GM08714 (cell line): Measurements from ENCODE around the gene UBASH3A.

Source experiments
- H3K4me3 ChIP-seq: fragments of 200-500 bp; sonication (Bioruptor generic); 2 replicates; pipeline ENCODE4 v1.5.1; 2014; ENCODE audit warnings: mild to moderate bottlenecking, low read length, inconsistent platforms
- ZNF274 ChIP-seq: IDR thresholded peaks from 2 replicates; pipeline ENCODE4 v1.6.1; 2012; ENCODE audit warnings: mild to moderate bottlenecking, low read depth, low read length

Gene UBASH3A

DNA sequence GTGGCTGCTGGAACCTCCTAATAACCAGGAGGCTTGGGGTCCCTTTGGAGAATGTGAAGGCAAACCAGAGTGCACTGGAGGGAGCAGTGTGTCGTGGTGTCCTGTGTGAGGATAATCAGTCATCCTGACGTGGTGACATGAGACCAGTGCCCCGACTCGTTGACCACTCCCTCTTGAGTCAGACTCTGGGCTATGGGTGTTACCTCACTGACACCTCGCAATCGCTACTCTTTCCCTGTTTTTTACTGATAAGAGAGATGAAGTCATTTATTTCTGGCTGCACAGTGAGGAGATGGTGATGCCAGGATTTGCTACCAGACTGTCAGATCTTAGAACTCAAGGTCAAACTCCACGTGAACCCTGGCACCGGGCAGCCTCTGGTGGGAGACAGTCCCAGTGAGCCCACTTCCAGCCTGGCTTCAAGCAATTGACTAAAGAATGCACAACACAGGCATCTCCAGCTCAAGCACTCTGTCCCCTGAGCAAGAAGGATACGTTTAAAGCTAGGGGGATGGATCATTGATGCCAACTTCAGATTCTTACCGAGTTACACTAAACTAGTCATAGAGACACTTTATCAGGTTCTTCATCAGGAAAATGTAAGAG lies 30.3 kb downstream of the UBASH3A start:
- no peak for TF ChIP-seq ZNF274
- no peak overlapping the region for H3K4me3 ChIP-seq

DNA sequence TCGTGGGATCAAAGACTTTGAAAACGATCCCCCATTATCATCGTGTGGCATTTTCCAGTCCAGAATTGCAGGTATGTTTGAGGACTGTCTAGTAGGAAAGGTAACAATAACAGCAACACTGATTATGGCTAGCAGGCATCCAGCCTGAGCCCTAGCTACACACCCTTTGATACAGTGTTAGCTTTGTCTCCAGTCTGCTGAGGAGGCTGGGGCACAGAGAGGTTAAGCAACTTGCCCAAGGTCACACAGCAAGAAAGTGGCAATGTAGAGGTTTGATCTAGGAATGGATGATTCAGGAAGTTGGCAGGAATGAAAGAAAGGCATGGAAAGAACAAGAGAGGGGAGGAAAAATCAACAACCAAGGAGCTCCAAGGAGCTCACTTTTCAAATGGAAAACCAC lies 31.2 kb downstream of the UBASH3A start:
- no peak overlapping the region for H3K4me3 ChIP-seq
- no peak for TF ChIP-seq ZNF274

DNA sequence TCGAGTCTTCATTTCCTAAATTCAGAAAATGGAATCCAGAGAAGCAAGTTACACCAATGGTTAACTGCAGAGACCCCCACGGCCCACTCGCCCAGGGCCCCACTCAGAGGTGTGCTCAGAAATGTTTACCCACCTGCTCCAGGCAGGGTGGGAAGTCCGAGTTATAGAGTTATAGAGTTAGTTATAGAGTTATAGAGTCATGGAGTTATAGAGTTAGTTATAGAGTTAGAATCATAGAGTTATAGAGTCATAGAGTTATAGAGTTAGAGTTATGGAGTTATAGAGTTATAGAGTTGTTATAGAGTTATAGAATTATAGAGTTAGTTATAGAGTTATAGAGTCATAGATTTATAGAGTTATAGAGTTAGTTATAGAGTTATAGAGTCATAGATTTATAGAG lies 31.7 kb downstream of the UBASH3A start:
- H3K4me3 ChIP-seq, result no peak overlapping the region
- TF ChIP-seq ZNF274, result no peak

DNA sequence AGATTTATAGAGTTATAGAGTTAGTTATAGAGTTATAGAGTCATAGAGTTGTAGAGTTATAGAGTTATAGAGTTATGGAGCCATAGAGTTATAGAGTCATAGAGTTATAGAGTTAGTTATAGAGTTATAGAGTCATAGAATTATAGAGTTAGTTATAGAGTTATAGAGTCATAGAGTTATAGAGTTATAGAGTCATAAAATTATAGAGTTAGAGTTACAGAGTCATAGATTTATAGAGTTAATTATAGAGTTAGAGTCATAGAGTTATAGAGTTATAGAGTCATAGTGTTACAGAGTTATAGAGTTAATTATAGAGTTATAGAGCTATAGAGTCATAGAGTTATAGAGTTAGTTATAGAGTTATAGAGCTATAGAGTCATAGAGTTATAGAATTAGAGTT lies 32.1 kb downstream of the UBASH3A start:
- no peak overlapping the region for H3K4me3 ChIP-seq
- TF ChIP-seq ZNF274, result no peak

DNA sequence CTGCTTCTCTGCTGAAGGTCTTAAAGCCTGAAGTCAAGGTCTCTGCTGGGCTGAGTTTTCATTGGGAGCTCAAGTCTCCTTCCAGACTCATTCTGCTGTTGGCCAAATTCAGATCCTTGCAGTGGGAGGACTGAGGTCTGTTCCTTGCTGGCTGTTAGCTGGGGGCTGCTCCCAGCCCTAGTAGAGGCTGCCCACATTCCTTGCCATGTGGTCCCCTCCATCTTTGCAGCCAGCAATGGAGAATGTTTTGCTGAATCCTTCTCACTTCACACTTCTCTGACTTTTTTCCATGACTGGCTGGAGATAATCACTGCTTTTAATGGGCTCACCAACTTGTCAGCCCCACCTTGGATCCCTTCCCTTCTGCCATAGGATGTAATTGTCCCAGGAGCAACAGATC lies 33.2 kb downstream of the UBASH3A start:
- H3K4me3 ChIP-seq, result no peak overlapping the region
- TF ChIP-seq ZNF274, result no peak

DNA sequence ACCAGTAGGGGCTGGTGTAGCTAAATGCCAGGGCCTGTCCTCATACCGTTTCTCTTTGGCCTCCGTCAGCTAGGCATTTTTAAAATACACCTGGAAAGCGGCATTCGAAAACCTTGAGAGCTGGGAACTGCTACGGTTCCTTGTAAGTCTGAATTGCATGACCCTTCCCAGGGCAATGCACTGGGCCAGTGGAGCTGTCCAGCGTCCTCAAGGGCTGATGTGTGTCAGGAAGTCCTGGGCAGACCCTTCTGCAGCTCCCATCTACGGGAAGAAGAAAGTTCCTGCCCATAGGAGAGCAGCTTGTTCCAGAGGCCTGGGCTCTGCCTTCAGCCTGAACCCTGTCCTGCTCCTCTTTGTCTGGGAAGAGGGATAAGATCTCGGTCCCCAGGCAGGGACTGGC lies 34.1 kb downstream of the UBASH3A start:
- H3K4me3 ChIP-seq, result no peak overlapping the region
- TF ChIP-seq ZNF274, result no peak

DNA sequence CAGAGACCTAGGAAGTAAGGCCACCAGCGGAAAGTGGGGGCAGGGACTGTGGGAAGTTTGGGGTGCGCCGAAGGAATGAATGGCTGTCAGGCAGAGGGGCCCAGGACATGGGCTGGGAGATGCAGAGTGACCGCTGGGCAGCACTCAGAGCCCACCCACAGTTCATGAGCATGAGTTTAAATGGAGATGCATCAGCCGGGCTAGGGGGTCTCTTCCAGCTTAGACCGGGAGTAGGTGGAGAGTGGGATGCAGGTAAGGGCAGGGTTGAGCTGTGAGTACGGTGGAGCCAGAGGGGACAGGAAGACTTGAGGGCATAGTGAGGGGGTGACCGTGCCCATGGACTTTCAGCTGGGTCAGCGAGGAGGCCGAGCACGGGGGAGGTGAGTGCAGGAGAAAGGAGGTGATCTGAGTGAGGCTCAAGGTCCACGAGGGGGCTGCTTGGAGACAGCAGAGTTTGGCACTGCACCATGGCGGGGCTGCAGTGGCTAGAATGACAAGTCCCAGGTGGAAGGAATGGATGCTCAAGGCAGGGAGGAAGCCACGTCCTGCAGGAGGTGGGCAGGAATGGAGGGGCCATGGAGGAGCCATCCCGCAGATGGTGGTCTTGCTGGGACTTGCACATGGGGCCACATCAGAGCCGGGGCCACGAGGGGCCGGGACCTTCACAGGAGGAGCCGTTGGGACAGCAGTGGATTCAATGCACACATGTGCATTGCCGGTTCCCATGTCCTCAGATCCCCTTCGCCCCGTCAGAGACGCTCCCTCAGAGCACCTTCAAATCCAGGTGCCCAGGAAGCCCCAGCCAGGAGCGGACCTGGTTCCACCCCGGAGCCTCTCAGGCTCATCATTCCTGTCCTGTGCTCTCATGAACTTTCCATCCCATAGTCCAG lies 34.9 kb downstream of the UBASH3A start:
- H3K4me3 ChIP-seq, result no peak overlapping the region
- TF ChIP-seq ZNF274, result no peak

DNA sequence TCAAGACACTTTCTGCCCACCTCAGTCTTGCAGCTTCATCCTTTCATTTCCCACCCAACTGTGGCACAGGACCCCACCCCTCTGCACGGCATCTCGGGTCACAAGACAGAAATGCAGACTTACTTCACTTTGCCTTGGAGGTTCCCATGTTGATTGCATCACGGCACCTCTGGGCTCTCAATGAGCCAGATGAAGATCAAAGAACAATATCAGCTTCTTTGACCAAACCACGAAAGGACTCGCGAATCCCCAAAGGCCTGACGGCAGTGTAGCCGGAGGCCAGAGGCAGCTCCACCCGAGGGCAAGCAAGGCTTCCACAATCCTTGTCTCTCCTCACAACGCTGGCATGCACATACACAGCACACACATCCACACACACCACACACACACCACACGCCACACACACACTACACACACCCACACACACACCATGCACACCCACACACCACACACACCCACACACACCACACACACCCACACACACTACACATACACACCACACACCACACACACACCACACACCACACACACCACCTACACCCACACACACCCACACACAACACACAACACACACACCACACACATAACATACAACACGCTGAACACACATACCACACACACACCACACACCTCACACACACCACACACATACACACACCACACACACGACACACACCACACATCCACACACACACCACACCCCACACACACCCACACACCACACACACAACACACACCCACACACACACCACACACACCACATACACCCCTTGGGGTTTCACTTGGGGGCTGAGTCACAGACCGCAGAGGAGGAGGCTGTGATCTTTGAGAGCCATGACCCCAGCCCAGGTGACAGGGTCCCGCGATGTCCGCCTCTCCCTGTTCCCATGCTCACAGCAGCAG lies 35.8 kb downstream of the UBASH3A start:
- TF ChIP-seq ZNF274, result no peak
- no peak overlapping the region for H3K4me3 ChIP-seq

DNA sequence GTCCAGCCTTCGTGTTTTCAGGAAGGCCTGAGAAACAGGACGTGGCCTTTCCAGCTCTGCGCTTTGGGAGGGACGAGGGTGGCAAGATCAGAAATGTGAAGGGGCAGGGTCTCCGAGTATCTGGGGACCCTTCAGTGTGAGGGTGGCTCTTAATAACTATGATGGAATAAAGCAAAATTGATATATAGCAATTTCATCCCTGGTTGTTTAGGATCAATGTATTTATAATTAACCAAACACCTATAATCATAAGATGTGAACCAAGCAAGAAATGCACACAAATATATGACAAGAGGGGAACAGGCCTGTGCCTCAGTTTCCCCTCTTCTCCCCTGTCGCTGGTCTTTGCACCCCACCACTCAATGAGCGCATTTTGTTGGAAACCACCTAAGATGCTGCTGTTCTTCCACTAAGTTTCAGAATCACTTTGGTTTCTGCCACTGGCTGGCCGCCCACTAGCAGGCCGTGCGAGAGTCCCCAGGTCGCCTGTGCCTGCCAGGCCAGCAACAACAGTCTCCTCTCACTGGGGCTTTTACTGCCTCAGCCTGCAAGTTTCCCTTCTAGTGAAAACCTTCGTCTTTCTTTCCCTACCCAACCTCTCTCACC lies 36.6 kb downstream of the UBASH3A start:
- no peak for TF ChIP-seq ZNF274
- no peak overlapping the region for H3K4me3 ChIP-seq

DNA sequence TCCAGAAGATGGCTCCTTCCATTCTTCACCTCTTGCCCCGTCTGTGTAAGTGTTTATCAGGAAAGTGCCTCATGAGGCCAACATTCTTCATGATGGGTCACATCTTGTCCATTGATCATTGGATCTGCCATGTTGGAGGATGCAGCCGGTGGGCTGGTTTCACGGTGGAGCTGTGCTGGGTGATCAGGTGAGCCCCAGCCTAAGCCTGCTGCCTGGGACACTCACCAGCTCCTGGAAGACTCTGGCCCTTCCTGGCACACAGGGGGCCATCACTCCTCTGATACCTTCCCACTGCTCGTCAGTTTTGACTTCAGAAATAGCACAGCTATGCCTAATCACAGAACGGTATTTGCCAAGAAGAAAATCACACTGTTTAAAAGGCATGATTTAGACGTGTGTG lies 38.3 kb downstream of the UBASH3A start:
- no peak for TF ChIP-seq ZNF274
- no peak overlapping the region for H3K4me3 ChIP-seq

DNA sequence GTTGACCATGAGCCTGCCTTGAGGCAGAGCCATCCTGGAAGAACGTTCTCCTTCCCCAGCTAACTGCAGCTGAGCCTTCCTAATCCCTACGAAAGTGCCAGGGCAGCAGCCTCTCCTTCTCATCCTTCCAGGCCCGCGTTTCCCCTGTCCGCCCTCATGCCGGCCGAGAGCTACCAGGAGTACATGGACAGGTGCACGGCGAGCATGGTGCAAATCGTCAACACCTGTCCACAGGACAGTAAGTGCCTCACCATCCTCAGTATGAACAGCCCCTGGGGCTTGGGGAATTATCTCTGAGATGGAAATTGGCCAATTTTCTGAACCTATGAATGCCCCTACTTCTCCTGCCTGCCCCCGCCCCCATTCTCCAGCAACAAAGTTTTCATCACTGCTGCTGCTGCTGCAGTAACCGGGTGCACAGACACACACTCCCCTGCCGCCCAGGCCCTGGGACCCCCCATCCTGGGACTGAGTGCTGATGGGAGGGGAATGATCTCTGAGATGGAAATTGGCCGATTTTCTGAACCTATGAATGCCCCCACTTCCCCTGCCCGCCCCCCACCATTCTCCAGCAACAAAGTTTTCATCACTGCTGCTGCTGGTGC lies 39.6 kb downstream of the UBASH3A start:
- no peak for TF ChIP-seq ZNF274

DNA sequence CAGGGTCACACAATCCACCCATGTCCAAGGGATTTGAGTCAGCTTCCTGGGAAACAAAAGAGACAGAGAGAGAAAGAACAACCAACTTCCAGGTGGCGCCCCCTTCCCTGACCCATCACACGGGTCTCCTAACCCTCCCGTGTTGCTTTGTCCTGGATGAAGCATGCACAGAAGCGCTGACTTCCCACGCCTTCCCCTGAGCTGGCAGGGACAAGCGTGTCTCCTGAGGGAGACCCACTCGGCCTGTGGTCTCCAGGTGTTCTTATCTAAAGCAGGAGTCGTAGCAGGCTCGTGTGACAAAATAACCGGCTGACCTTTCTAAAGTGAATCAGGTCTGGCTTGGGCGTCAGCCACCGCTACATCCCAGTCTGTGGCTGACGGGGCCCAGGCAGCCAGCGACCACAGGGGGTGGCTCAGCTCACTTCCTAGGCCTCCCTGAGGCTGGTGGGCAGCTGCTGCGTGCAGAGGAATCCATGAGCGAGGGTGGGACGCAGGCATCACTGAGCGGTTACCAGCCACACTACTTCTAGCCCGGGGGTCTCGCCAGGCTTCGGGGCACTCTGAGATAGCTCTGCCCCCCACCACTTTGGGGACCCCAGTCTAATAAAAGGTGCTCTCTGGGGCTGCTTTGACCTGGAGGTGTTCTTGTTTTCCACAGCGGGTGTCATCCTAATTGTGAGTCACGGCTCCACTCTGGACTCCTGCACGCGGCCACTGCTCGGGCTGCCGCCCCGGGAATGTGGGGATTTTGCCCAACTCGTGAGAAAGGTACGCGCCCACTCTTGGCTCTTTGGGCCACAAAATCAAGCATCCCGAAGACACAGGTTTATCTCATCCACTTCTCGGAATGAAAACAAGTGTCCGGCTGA lies 40.4 kb downstream of the UBASH3A start:
- H3K4me3 ChIP-seq, result no peak overlapping the region
- no peak for TF ChIP-seq ZNF274

More for the DNA sequence above, 39.6 kb downstream of the UBASH3A start:
- no peak overlapping the region for H3K4me3 ChIP-seq

DNA sequence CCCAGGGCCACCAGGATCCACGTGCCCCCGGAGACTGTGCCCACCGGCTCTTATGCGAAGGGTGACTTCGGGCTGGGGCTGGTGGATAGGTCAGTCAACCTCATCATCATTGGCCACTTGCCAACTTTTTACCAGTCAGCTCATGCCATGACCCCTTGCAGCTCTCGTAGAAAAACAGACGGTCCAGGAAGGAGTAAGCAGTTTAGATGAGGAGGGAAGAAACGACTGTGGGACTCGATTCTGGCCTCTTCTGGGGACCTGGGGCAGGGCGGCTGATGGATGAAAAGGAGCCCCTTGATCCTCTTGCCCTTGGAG lies 41.0 kb downstream of the UBASH3A start:
- no peak overlapping the region for H3K4me3 ChIP-seq
- no peak for TF ChIP-seq ZNF274
